Mammary epithelial cell (primary cell): ENCODE results near the gene ZNHIT2.
A peak's percentile ranks its signal among the peaks of the same experiment; 100 is the strongest.

Source experiments
- CTCF ChIP-seq, 2 donors: IDR thresholded peaks in 1 of 2; conservative IDR thresholded peaks in 1 of 2; 2 replicates each; pipeline ENCODE4 v1.5.1; 2011 to 2012; ENCODE audit warnings: inconsistent platforms in 2 of 2, low read length in 2 of 2, mild to moderate bottlenecking in 2 of 2, control low read depth in 1 of 2, low read depth in 1 of 2; ENCODE audit not compliant: insufficient read depth in 1 of 2; ENCODE audit errors: extremely low read depth in 1 of 2
- EZH2 ChIP-seq: IDR thresholded peaks from 2 replicates; pipeline ENCODE4 v1.6.1; 2012; ENCODE audit warnings: low read length, inconsistent platforms, borderline replicate concordance

- TF ChIP-seq CTCF (conservative IDR thresholded peaks at IDR 0.05 in 1 of 2, IDR thresholded peaks at IDR 0.05 in 1 of 2; ENCODE audit: extremely low read depth in 1 of 2, insufficient read depth in 1 of 2, low read depth in 1 of 2, low read length in 2 of 2) (peak; percentile 55 to 81), EZH2 (no peak)
Observed at GRCh38 chr11:65112546-65113360, 4.7 kb downstream of the ZNHIT2 start.
